Amniotic stem cell (primary cell): ENCODE measurements around the gene TMEM130.

Experiments used
- DNase-seq: peaks from one replicate; lab custom pipeline; 2025; lab: John Stamatoyannopoulos, UW

The TMEM130 gene

DNA sequence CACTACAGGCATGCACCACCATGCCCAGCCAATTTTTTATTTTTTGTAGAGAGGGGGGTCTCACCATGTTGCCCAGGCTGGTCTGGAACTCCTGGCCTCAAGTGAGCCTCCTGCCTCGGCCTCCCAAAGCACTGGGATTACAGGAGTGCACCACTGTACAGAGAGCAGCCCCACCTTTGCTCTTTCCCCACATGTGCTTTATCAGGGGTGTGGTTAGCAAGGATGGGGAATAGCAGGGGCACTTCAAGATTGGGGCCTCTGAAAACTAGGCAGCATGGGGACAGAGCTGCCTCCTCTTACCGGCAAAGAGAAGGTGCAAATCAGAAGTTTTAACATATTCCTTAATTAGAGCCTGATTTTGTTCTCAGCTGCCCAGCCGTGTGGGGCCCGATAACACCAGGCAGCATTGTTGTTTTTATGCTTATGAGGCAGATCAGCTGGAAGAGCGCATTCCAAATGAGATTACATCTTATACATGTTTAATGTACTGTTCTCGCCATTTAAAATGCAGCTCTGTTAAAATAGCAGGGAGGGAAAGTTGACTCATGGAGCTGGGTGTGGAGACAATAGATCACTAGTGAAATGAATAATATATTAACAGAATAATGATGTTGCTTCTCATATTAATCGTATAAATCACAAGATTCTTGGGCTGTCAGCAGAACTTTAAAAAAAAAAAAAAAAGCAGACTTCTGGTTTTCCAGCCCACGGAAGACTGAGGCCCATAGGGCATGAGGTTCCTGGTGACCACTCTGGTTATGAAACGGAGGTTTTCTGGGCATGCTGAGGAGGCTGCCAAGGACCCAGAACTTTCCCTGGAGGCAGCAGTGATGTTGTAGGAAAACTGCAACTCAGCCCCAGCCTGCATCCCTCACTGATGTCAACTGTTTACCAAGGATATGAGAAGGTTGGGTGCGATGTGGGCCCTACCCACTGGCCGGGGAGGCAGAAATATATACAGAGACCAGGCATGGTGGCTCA lies 62.5 kb downstream of the TMEM130 start:
- no peak for DNase-seq

DNA sequence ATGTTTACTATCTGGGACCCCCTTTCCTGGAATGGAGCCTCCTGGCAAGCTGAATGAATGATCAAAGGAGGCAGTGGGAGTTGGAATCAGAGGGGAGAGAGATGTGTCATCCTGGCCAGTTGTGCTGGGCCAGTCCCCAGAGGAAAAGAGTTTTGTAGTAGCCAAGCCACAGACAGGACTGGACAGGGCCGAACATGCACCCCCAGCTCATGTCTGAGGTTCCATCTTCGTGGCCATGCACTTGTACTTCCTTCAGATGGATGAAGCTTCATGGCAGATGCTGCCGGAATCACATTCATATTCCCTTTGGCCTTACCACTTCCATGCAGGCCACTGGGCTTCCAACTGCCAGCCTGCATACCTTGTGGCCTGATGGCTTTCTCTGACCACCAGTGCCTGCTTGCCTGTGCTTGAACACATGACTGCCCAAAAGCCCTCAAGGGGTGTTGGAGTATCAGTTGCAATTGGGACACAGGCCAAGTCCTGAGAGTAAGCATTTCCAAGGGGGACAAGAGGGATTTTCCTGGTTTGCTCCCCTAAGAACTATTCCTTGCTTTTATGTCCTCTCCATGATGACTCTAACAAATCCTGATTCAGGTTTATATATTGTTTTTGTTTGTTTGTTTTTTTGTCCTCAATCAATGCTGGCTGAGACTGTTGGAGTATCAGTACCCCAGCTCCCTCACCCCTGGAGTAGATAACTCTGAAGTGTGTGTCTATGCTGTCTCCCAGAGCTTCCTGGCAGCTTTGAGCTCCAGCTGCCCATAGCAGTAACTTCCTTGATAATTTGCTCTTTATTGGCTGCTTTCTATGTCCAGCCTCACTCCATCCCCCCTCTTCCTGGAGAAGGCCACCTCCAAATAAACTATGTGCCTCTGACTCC lies 63.6 kb downstream of the TMEM130 start:
- no peak for DNase-seq

DNA sequence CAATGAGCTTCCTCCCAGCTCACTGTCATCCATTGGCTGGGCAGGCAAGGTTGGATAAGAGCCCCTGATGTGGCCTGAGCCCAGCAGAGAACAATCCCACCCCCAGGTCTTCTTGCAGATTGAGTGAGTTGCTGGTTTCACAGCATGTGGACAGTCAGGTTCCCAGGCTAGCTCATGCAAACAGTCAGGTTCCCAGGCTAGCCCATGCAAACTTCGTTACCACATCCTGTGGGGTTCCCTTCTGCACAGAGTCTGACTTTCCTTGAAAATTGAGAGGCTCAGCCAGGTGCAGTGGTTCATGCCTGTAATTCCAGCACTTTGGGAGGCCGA lies 67.1 kb downstream of the TMEM130 start:
- DNase-seq = no peak

DNA sequence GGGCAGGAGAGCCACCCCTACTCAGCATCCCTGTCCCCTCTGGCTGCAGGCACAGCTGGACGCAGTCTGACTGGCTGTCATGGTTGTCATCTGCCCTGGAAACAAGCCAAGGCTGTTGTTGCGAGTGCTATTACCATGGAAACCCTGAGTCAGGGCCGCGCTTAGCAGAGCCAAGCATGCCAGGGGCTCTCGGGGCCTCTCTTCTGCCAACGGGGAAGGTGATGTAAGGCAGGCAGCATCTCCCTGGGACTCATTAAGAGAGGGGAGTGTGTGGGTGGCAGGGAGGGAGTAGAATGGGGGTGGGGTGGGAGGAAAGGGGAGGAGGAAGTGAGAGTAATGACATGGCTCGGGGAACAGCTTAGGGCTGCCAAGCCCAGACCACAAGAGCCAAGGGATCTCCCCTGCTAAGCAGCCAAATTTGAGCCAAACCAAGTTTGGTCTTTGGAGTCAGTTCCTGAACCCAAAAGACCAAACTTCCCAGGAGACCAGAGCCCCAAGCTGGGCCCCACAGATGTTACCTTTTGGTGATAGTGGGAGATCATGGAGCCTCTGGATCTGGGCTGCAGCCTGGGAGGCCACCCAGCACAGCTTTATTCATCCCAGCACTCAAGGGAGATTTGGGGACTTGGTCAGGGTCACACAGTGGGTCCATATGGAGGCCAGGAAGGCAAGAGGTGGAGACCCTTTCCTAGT lies 67.6 kb downstream of the TMEM130 start:
- DNase-seq = no peak

DNA sequence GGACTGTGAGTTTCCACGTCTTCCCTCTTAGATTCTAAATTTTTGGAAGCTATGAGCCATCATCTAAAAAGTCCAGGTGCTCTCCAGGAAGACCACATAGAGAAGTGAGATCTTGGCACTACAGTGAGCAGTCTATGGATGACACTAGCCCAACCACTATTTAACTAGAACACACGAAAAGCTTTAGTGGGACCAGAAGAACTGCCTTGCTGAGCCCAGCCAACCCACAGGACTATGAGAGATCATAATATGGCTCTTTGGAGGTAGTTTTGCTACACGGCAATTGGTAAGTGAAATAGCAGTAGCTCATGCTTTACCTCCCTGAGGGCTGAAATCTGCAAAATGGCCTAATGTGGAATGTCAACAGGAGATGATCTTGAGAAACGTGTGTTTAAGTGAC lies 68.8 kb downstream of the TMEM130 start:
- DNase-seq = no peak

DNA sequence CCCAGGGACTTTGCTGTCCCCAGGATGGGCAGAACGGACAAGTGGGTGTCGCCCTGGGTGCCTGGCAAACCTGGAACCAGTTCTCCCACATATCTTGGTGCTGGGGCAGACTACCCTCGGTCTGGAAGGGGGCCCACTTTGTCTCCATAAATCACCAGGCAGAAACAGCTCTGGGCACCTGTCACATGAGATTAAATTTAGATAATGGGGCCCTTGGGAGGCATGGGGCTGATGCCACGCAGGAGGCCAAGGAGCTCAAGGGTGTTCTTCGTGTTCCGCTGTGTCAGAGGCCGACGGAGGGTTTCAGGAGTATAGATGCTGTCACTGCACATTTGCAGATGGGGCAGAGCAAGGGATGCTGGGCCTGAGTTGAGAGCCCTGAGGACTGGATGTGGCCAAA lies 72.7 kb downstream of the TMEM130 start:
- DNase-seq = no peak
